OCI-LY7 (cell line): Measurements from ENCODE around the gene CAPN10. TPM values are rescaled to one million over a fixed set of nuclear protein-coding genes. Genes with fewer than 3 reads are reported as not detected.

Experiments
- BruUV-seq: library from RNA; stranded (reverse); fragments of 400-500 nt; replicated peaks from 2 replicates; lab custom pipeline; 2021; lab: Mats Ljungman, UMichigan
- CTCF ChIA-PET: fragments of 300-600 bp; sonication (Branson Sonifier 250); formaldehyde crosslinking; loops from one replicate; lab custom pipeline; 2022; ENCODE audit warnings: antibody characterized with exemption; ENCODE audit not compliant: unreplicated experiment; lab: Charles Lee
- POLR2A ChIA-PET: fragments of 300-600 bp; sonication (Branson Sonifier 250); formaldehyde crosslinking; loops from one replicate; lab custom pipeline; 2022; ENCODE audit warnings: antibody characterized with exemption; lab: Charles Lee
- DNase-seq: peaks from one replicate; pipeline ENCODE4 v3.0.0-alpha.2; 2015; ENCODE audit warnings: low spot score
- H2AFZ ChIP-seq: fragments of 200-600 bp; sonication (generic), shearing (Covaris generic); 2 replicates; pipeline ENCODE4 v1.6.1; 2014; ENCODE audit warnings: mild to moderate bottlenecking, antibody characterized with exemption, low read length, moderate library complexity
- H3K27ac ChIP-seq: fragments of 200-600 bp; sonication (generic); 2 replicates; pipeline ENCODE4 v1.5.1; 2014; ENCODE audit warnings: mixed run types, low read depth, mild to moderate bottlenecking, moderate library complexity, low read length, inconsistent platforms; ENCODE audit not compliant: poor library complexity, severe bottlenecking
- H3K36me3 ChIP-seq: fragments of 200-600 bp; sonication (generic); 2 replicates; pipeline ENCODE4 v1.6.1; 2014; ENCODE audit warnings: mild to moderate bottlenecking, antibody characterized with exemption, low read length, moderate library complexity, mixed read lengths; ENCODE audit not compliant: insufficient read depth
- H3K4me1 ChIP-seq: fragments of 200-600 bp; sonication (generic); 2 replicates; pipeline ENCODE4 v1.5.1; 2014; ENCODE audit warnings: mild to moderate bottlenecking, low read length; ENCODE audit not compliant: insufficient read depth, poor library complexity, severe bottlenecking
- H3K4me2 ChIP-seq: fragments of 200-600 bp; sonication (generic); 2 replicates; pipeline ENCODE4 v1.6.1; 2014; ENCODE audit warnings: mild to moderate bottlenecking, low read length
- H3K4me3 ChIP-seq: fragments of 200-600 bp; sonication (generic); 2 replicates; pipeline ENCODE4 v1.5.1; 2014; ENCODE audit warnings: mild to moderate bottlenecking, low read depth, low read length; ENCODE audit not compliant: poor library complexity, severe bottlenecking
- H3K79me2 ChIP-seq: fragments of 200-600 bp; sonication (generic); 2 replicates; pipeline ENCODE4 v1.6.1; 2016; ENCODE audit warnings: low read depth, mild to moderate bottlenecking, low read length, moderate library complexity, mixed read lengths; ENCODE audit not compliant: insufficient read depth
- H3K9me2 ChIP-seq: fragments of 200-600 bp; sonication (generic); 2 replicates; pipeline ENCODE4 v1.6.1; 2016; ENCODE audit warnings: mild to moderate bottlenecking, low read length, mixed read lengths; ENCODE audit not compliant: insufficient read depth
- H3K9me3 ChIP-seq: fragments of 200-600 bp; sonication (generic); 2 replicates; pipeline ENCODE4 v1.6.1; 2014; ENCODE audit warnings: mild to moderate bottlenecking, mixed run types, low read length, mixed read lengths
- H4K20me1 ChIP-seq: fragments of 200-600 bp; sonication (generic); 2 replicates; pipeline ENCODE4 v1.6.1; 2014; ENCODE audit warnings: mild to moderate bottlenecking, antibody characterized with exemption, low read length, moderate library complexity, mixed read lengths; ENCODE audit not compliant: insufficient read depth
- EZH2phosphoT487 ChIP-seq: fragments of 200-600 bp; sonication (generic); IDR thresholded peaks from 2 replicates; pipeline ENCODE4 v1.6.1; 2018; ENCODE audit warnings: low read depth, borderline replicate concordance, mild to moderate bottlenecking, mixed run types, antibody characterized with exemption, low read length, moderate library complexity, mixed read lengths
- intact Hi-C: fragments of 100-400 bp; cut with micrococcal nuclease; formaldehyde crosslinking; loops from one replicate; pipeline ENCODE4 v1.10.0; 2022; ENCODE audit not compliant: unreplicated experiment
- total RNA-seq, 2 experiments: library from RNA; depleted of rRNA in 1 of 2; stranded (reverse); fragments of >200 nt in 1 of 2; shearing (Covaris generic) in 1 of 2; gene quantifications; 2 replicates each; pipeline ENCODE4 v1.2.3, GENCODE V29; 2014 to 2022
- TF ChIP-seq, protein P1 (sequence below): fragments of 200-600 bp; sonication (generic); conservative IDR thresholded peaks from 2 replicates; pipeline ENCODE4 v1.5.1; 2014; ENCODE audit warnings: mild to moderate bottlenecking, antibody characterized with exemption, low read length, moderate library complexity, mixed read lengths

The CAPN10 gene
- total RNA-seq, 2 experiments from 2014 or later: 70.6 to 78.1 TPM

DNA sequence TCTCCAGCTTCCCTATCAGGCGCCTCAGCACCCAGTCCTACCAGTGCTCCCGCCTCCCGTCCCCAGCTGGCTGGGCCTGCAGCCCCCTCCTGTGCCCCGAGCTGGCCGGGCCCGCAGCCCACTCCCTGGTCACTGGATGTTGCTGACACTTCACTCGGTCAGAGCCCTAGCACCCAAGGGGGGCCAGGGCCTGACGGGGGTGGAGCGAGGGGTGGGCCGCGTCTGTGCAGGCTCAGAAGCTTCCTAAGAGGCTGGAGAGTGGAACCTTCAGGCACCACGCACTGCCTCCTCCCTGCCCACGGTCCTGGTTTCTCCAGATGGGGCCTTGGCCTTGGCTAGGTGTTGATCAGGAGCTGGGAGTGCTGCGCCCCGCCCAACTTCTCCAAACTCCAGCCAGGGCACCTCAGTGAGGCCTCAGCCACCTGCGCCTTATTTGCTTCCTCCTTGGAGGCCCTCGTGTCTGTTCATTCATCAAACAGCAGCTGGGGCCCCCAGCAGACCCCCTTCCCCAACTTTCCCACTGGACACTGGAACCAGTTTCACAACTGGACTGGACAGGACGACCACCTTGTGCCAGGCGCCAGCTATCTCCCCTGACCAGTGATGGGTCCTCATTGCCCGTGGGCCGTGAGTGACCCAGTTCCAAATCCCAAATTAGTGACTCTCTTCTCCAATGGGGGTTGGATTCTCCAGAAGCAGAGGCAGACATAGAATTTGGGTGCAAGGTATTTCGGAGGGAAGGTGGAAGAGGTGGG lies 16.7 kb downstream of the CAPN10 start:
- Histone ChIP-seq H3K79me2 (no peaks in the 10 kb centered on the region), H2AFZ (no peak overlapping the region), H3K4me3 (no peak overlapping the region), H3K4me1 (no peaks in the 10 kb centered on the region), H3K36me3 (peaks cover 8% of the 10 kb centered on the region; the same call in 1 of the 2 replicates), H3K9me2 (no peaks in the 10 kb centered on the region), H3K9me3 (no peaks in the 10 kb centered on the region), H3K27ac (no peak overlapping the region), H3K4me2 (no peak overlapping the region), H4K20me1 (no peaks in the 10 kb centered on the region)
- POLR2A ChIA-PET: no interaction called here
- intact Hi-C loops: no loop called here
- TF ChIP-seq, protein P1, sequence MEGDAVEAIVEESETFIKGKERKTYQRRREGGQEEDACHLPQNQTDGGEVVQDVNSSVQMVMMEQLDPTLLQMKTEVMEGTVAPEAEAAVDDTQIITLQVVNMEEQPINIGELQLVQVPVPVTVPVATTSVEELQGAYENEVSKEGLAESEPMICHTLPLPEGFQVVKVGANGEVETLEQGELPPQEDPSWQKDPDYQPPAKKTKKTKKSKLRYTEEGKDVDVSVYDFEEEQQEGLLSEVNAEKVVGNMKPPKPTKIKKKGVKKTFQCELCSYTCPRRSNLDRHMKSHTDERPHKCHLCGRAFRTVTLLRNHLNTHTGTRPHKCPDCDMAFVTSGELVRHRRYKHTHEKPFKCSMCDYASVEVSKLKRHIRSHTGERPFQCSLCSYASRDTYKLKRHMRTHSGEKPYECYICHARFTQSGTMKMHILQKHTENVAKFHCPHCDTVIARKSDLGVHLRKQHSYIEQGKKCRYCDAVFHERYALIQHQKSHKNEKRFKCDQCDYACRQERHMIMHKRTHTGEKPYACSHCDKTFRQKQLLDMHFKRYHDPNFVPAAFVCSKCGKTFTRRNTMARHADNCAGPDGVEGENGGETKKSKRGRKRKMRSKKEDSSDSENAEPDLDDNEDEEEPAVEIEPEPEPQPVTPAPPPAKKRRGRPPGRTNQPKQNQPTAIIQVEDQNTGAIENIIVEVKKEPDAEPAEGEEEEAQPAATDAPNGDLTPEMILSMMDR: no peak
- TF ChIP-seq EZH2phosphoT487: no peak
- no TSS peak for BruUV-seq
- no peak for DNase-seq
- CTCF ChIA-PET: no interaction called here

DNA sequence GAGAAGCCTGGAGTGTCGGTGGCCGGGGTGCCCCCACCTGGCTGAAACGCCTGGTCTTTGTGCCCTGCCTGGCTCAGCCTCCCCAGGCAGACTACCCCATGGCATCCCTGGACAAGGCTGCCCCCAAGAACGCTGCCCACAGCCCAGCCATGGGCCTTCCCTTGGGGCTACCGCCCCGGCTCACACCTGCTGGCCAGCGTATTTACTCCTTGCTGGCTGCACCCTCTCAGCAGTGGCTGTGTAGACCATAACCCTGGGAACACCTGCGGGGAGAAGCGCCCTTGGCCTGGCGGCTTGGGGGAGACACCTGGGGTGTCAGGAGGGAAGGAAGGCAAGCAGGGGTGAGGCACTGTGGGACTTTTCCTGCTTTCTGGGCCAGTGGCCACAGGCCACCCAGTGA lies 17.3 kb downstream of the CAPN10 start:
- BruUV-seq: no TSS peak
- no peak overlapping the region for H3K4me2 ChIP-seq
- POLR2A ChIA-PET: no interaction called here

More for the DNA sequence above, 17.3 kb downstream of the CAPN10 start:
- CTCF ChIA-PET: no interaction called here
- H4K20me1 ChIP-seq: no peaks in the 10 kb centered on the region
- intact Hi-C loops: no loop called here
- H2AFZ ChIP-seq: no peak overlapping the region
- H3K4me3 ChIP-seq: no peak overlapping the region
- H3K36me3 ChIP-seq: peaks cover 2% of the 10 kb centered on the region; the same call in 1 of the 2 replicates
- H3K9me3 ChIP-seq: no peaks in the 10 kb centered on the region
- no peaks in the 10 kb centered on the region for H3K9me2 ChIP-seq
- DNase-seq: no peak
- no peaks in the 10 kb centered on the region for H3K4me1 ChIP-seq
- TF ChIP-seq EZH2phosphoT487: no peak
- TF ChIP-seq, protein P1: no peak
- no peaks in the 10 kb centered on the region for H3K79me2 ChIP-seq
- H3K27ac ChIP-seq: no peak overlapping the region
